K562 (cell line): ENCODE results near the gene GLUL. TPM values are rescaled to one million over a fixed set of nuclear protein-coding genes. Genes with fewer than 3 reads are reported as not detected.

Experiments used
- ATAC-seq: fragments of 200-7000 bp; cut with Tn5 transposase; 3 replicates; pipeline ENCODE4 v1.9.1; 2020; ENCODE audit warnings: moderate library complexity
- BruUV-seq: library from RNA; stranded (reverse); fragments of 400-500 nt; replicated peaks from 2 replicates; lab custom pipeline; 2021; lab: Mats Ljungman, UMichigan
- CTCF ChIA-PET: fragments of 300-600 bp; formaldehyde crosslinking; extraction: SDS; loops from one replicate; lab custom pipeline; 2021; ENCODE audit warnings: low intra/inter-chr PET ratio; lab: Yijun Ruan, JAX
- POLR2A ChIA-PET: fragments of 300-600, 350-650 bp; sonication (Branson Sonifier 250); formaldehyde crosslinking; extraction: SDS; loops from one replicate; lab custom pipeline; 2021; ENCODE audit warnings: antibody characterized with exemption, inconsistent platforms; lab: Yijun Ruan, JAX
- DNase-seq, 4 experiments: peaks; one replicate each; pipeline versions ENCODE4 v3.0.0 to v3.0.0-alpha.2; 2011 to 2018; ENCODE audit warnings: low spot score in 3 of 4, mixed read lengths in 3 of 4; ENCODE audit errors: extremely low read depth in 1 of 4
- FAIRE-seq: peaks from 2 replicates; lab custom pipeline; 2011; peaks lifted over from hg19 to GRCh38; lab: Jason Lieb, UNC
- H2AFZ ChIP-seq: 2 replicates; pipeline ENCODE4 v1.6.0; 2011; ENCODE audit warnings: low read depth, low read length, control low read depth, inconsistent platforms
- H3K27ac ChIP-seq: fragments of 200-600 bp; 3 replicates; pipeline ENCODE4 v1.8.0; 2011; ENCODE audit warnings: low read depth, mild to moderate bottlenecking, control low read depth, inconsistent platforms, low read length, moderate library complexity, mixed read lengths; ENCODE audit errors: extremely low read depth
- H3K27me3 ChIP-seq, 2 experiments: fragments of 300-600 bp in 1 of 2; 2 replicates in 1 of 2; 3 replicates in 1 of 2; pipeline versions ENCODE4 v1.6.0 to v1.8.0; 2011; ENCODE audit warnings: inconsistent platforms in 2 of 2, low read length in 2 of 2, mild to moderate bottlenecking in 1 of 2, mixed read lengths in 1 of 2, moderate library complexity in 1 of 2; ENCODE audit not compliant: control insufficient read depth in 2 of 2, insufficient read depth in 2 of 2
- H3K36me3 ChIP-seq: fragments of 300-600 bp; 3 replicates; pipeline ENCODE4 v1.8.0; 2011; ENCODE audit warnings: mild to moderate bottlenecking, low read length, inconsistent platforms; ENCODE audit not compliant: control insufficient read depth, insufficient read depth
- H3K4me1 ChIP-seq, 2 experiments: fragments of 200-600 bp in 1 of 2; replicated peaks in 1 of 2; 2 replicates in 1 of 2; 3 replicates in 1 of 2; pipeline versions ENCODE4 v1.5.1 to v1.8.0; 2011; ENCODE audit warnings: inconsistent platforms in 2 of 2, low read length in 2 of 2, mild to moderate bottlenecking in 1 of 2, mixed read lengths in 1 of 2, moderate library complexity in 1 of 2; ENCODE audit not compliant: control insufficient read depth in 2 of 2, insufficient read depth in 2 of 2
- H3K4me2 ChIP-seq: 2 replicates; pipeline ENCODE4 v1.6.1; 2011; ENCODE audit warnings: low read length, control low read depth, inconsistent platforms, mixed read lengths; ENCODE audit not compliant: insufficient read depth
- H3K4me3 ChIP-seq: fragments of 200-600 bp; sonication (generic), shearing (Covaris generic); 2 replicates; pipeline ENCODE4 v1.5.1; 2016; ENCODE audit warnings: control low read depth, inconsistent platforms
- H3K79me2 ChIP-seq: fragments of 200-600 bp; 3 replicates; pipeline ENCODE4 v1.8.0; 2011; ENCODE audit warnings: low read length, inconsistent platforms; ENCODE audit not compliant: control insufficient read depth, insufficient read depth
- H3K9ac ChIP-seq, 2 experiments: 2 replicates each; pipeline versions ENCODE4 v1.6.0 to v1.6.1; 2011; ENCODE audit warnings: low read depth in 2 of 2, low read length in 2 of 2, control low read depth in 1 of 2, inconsistent platforms in 1 of 2, mild to moderate bottlenecking in 1 of 2, mixed read lengths in 1 of 2; ENCODE audit not compliant: insufficient read depth in 1 of 2
- H3K9me1 ChIP-seq: one replicate; pipeline ENCODE4 v1.6.0; 2011; ENCODE audit warnings: inconsistent platforms, mild to moderate bottlenecking, low read length, moderate library complexity; ENCODE audit not compliant: control insufficient read depth, insufficient read depth
- H3K9me3 ChIP-seq: replicated peaks from 2 replicates; pipeline ENCODE4 v1.5.1; 2011; ENCODE audit warnings: low read depth, low read length, inconsistent platforms; ENCODE audit not compliant: control insufficient read depth, insufficient read depth
- H4K20me1 ChIP-seq: replicated peaks from 2 replicates; pipeline ENCODE4 v1.6.1; 2011; ENCODE audit warnings: low read length, inconsistent platforms, mixed read lengths; ENCODE audit not compliant: control insufficient read depth, insufficient read depth
- CEBPB ChIP-seq: fragments of 450-650 bp; IDR thresholded peaks from 2 replicates; pipeline ENCODE4 v1.6.1; 2016; ENCODE audit warnings: missing genetic modification characterization, missing compliant biosample characterization
- CEBPG ChIP-seq, 3 experiments: fragments of 200-800 bp in 1 of 3; sonication (Bioruptor generic) in 1 of 3; sonication (generic) in 1 of 3; formaldehyde crosslinking in 1 of 3; IDR thresholded peaks in 2 of 3; conservative IDR thresholded peaks in 1 of 3; 2 replicates each; pipeline versions ENCODE4 v1.6.1 to v1.8.0; 2016 to 2022; ENCODE audit warnings: missing compliant biosample characterization in 2 of 3, missing genetic modification characterization in 2 of 3, mild to moderate bottlenecking in 1 of 3, missing genetic modification reagents in 1 of 3
- CREB3 ChIP-seq: fragments of 450-650 bp; conservative IDR thresholded peaks from 2 replicates; pipeline ENCODE4 v1.6.1; 2016; ENCODE audit warnings: missing genetic modification characterization, low read depth, mild to moderate bottlenecking, missing compliant biosample characterization, moderate library complexity
- WGBS: fragments of 100-300 bp; shearing (Covaris generic); methylation state at CpG from one replicate; pipeline ENCODE4 v1.1.6; 2016; ENCODE audit warnings: low coverage, mixed read lengths; ENCODE audit not compliant: insufficient coverage; ENCODE audit errors: missing lambda C conversion rate; 5-methylcytosine and 5-hydroxymethylcytosine counted together
- in situ Hi-C: fragments of 300-500 bp; cut with MboI; formaldehyde crosslinking; loops from 4 replicates; pipeline ENCODE4 v1.15.0; 2018; ENCODE audit warnings: inconsistent platforms, mixed read lengths
- intact Hi-C: fragments of 100-400 bp; cut with micrococcal nuclease; formaldehyde crosslinking; loops from 2 replicates; pipeline ENCODE4 v1.14.2; 2022
- polyA plus RNA-seq, 8 experiments: library from polyadenylated mRNA; depleted of rRNA in 4 of 8; stranded (reverse) in 5 of 8; unstranded in 3 of 8; fragments of >200 nt; fragmentation: Nextera tagmentation in 2 of 8; fragmentation: Illumina TruSeq in 1 of 8; extraction: Ambion mirVana in 2 of 8; extraction: Trizol in 1 of 8; gene quantifications; 2 replicates each; pipeline versions ENCODE4 v1.2.1 to v1.2.3, GENCODE V29; 2011 to 2014; ENCODE audit warnings: inconsistent platforms in 1 of 8, missing spikeins in 1 of 8
- total RNA-seq, 7 experiments: library from RNA; depleted of rRNA in 6 of 7; stranded (reverse); fragments of >200 nt in 6 of 7; fragmentation: Illumina TruSeq in 2 of 7; extraction: Trizol in 2 of 7; gene quantifications; 2 replicates each; pipeline versions ENCODE4 v1.2.1 to v1.2.3, GENCODE V29; 2011 to 2021; ENCODE audit warnings: low replicate concordance in 1 of 7

The GLUL gene
- total and polyA plus RNA-seq, 9 of the 15 experiments (the other 6 are each of a cell fraction or from before 2014, with no cell fraction given): 1,088 to 4,222 (median 1,338) TPM

GRCh38 chr1:182355723-182356098, 35.9 kb downstream of the GLUL start:
- intact Hi-C loops: loop anchor here (2.0 kb wide), 1 partner anchor 17 kb away; no protein-coding TSS in a partner anchor
- H3K27ac ChIP-seq: no peak overlapping the region
- TF ChIP-seq CEBPG (CRISPR knock-in tag; IDR thresholded peaks at IDR 0.05) (no peak), CEBPG (tag; conservative IDR thresholded peaks at IDR 0.05 in 1 of 2, IDR thresholded peaks at IDR 0.05 in 1 of 2) (peak in 1 of 2 experiments; percentile 55; a peak in 2 of 4 replicates), CEBPB (tag) (peak; percentile 78), CREB3 (tag) (no peak)
- H3K4me3 ChIP-seq: no peak overlapping the region
- CTCF ChIA-PET: no interaction called here
- no peaks in the 10 kb centered on the region for H3K27me3 ChIP-seq
- peaks cover 13 to 27% of the 10 kb centered on the region in 2 experiments for H3K4me1 ChIP-seq
- no peak overlapping the region for H3K4me2 ChIP-seq
- peaks cover 4% of the 10 kb centered on the region for H3K9me1 ChIP-seq
- no peaks in the 10 kb centered on the region for H3K79me2 ChIP-seq
- DNase-seq: no peak
- in situ Hi-C loops: no loop called here
- no peak for ATAC-seq
- no peaks in the 10 kb centered on the region for H3K36me3 ChIP-seq
- POLR2A ChIA-PET: interaction anchor here (1.0 kb wide), 2 partner anchors 14 to 27 kb away, joined by 3 read pairs; no protein-coding TSS in a partner anchor
- WGBS: 39% methylated on average over 2 of the region's 2 CpGs
- no TSS peak for BruUV-seq
- no peaks in the 10 kb centered on the region for H3K9me3 ChIP-seq
- no peaks in the 10 kb centered on the region for H4K20me1 ChIP-seq
- H3K9ac ChIP-seq: no peak overlapping the region
- FAIRE-seq: no peak
- no peak overlapping the region; the same call in 1 of the 2 replicates for H2AFZ ChIP-seq
